T-helper 1 cell treated with Interleukin-12 subunit alpha and Interleukin-12 subunit beta and Interleukin-4 antibody, amounts not matched to agents 30 μg/mL and 1 μg/mL, for 36 hours (primary cell): ENCODE results near the gene GUCY2C.
"Not testable (repeated sequence)": the region's sequence is repeated elsewhere in the genome, so short reads cannot be mapped to it uniquely, and the experiment has no call there.

Source experiments
- H3K27ac Mint-ChIP-seq: one replicate; pipeline ENCODE4 v1.8.0; 2021; ENCODE audit warnings: mild to moderate bottlenecking, mixed read lengths
- H3K27me3 Mint-ChIP-seq: one replicate; pipeline ENCODE4 v1.8.0; 2021; ENCODE audit warnings: low read depth, mixed read lengths
- H3K36me3 Mint-ChIP-seq: one replicate; pipeline ENCODE4 v1.8.0; 2021; ENCODE audit warnings: low read depth, mixed read lengths
- H3K4me1 Mint-ChIP-seq: one replicate; pipeline ENCODE4 v1.8.0; 2021; ENCODE audit warnings: low read depth, mixed read lengths
- H3K4me3 Mint-ChIP-seq: one replicate; pipeline ENCODE4 v1.8.0; 2021; ENCODE audit warnings: mild to moderate bottlenecking, moderate library complexity, mixed read lengths
- H3K9me3 Mint-ChIP-seq: one replicate; pipeline ENCODE4 v1.8.0; 2021; ENCODE audit warnings: mixed read lengths

The GUCY2C gene

GRCh38 chr12:14695715-14696141 is 671 bp downstream of the GUCY2C start:
- peaks cover 4% of the 10 kb centered on the region for H3K27me3 Mint-ChIP-seq

GRCh38 chr12:14694970-14695369 is 1.4 kb downstream of the GUCY2C start:
- no peak overlapping the region for H3K4me3 Mint-ChIP-seq
- no peak overlapping the region for H3K27ac Mint-ChIP-seq
- no peaks in the 10 kb centered on the region for H3K9me3 Mint-ChIP-seq
- H3K36me3 Mint-ChIP-seq, result no peaks in the 10 kb centered on the region
- H3K27me3 Mint-ChIP-seq, result peaks cover 4% of the 10 kb centered on the region
- no peaks in the 10 kb centered on the region for H3K4me1 Mint-ChIP-seq

More at GRCh38 chr12:14695715-14696141, 671 bp downstream of the GUCY2C start:
- Mint-ChIP-seq H3K27ac (no peak overlapping the region), H3K4me3 (no peak overlapping the region), H3K9me3 (no peaks in the 10 kb centered on the region), H3K36me3 (no peaks in the 10 kb centered on the region), H3K4me1 (no peaks in the 10 kb centered on the region)

DNA sequence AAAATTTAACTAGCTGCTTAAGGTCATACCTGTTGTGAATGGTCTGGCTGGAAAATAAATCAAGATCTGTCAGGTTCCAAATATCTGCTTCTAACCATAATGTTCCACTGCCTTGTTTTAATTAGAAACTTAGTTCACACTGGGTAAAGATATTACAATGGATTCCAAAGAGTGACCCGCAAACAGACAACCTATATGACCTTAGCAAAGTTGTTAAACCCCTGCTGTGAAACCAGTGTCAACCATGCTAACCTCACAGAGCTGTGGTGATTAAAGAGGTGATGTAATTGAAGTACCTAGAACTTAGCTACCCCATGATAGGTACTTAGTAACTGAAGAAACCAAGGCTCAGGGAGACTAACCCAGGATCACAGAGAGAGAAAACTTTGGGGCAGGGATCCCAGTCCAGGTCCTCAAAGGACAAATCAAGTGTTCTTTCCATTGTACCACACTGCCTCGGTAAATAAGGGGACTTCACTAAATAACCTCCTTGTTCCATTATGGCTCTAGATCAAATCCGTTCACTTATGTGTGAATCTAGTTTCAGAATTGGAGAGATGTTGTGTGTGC is 2.2 kb downstream of the GUCY2C start:
- Mint-ChIP-seq H3K36me3 (no peaks in the 10 kb centered on the region), H3K4me1 (no peaks in the 10 kb centered on the region), H3K27me3 (peaks cover 4% of the 10 kb centered on the region), H3K9me3 (no peaks in the 10 kb centered on the region), H3K4me3 (no peak overlapping the region), H3K27ac (no peak overlapping the region)

DNA sequence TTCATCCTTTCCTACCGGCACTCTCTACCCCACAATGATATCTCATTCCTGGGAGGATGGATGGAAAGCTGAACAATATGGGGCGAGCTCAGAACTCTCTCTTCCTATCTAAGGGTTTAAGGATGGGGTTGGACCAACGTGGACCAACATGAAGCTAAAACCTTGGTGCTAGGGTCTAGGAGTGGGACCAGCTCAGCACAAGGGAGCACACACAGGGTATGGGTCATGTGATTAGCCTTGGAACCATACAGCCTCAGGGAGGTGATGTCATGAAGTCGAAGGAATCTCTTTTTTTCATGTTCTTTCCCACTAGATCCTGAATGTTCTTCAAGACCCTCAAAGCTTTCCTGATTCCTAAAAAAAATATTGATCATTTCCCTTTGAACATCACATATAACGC is 3.3 kb downstream of the GUCY2C start:
- Mint-ChIP-seq H3K4me3 (no peak overlapping the region), H3K4me1 (no peaks in the 10 kb centered on the region), H3K27me3 (no peaks in the 10 kb centered on the region), H3K36me3 (no peaks in the 10 kb centered on the region), H3K9me3 (no peaks in the 10 kb centered on the region), H3K27ac (no peak overlapping the region)

- no peak overlapping the region for H3K27ac Mint-ChIP-seq
- no peaks in the 10 kb centered on the region for H3K9me3 Mint-ChIP-seq
- no peaks in the 10 kb centered on the region for H3K36me3 Mint-ChIP-seq
- H3K27me3 Mint-ChIP-seq, result no peaks in the 10 kb centered on the region
- H3K4me1 Mint-ChIP-seq, result no peaks in the 10 kb centered on the region
- H3K4me3 Mint-ChIP-seq, result no peak overlapping the region
Measured at GRCh38 chr12:14691560-14691959, 4.8 kb downstream of the GUCY2C start.

GRCh38 chr12:14689996-14690395 is 6.4 kb downstream of the GUCY2C start:
- H3K4me1 Mint-ChIP-seq, result no peaks in the 10 kb centered on the region
- no peaks in the 10 kb centered on the region for H3K27me3 Mint-ChIP-seq
- H3K27ac Mint-ChIP-seq, result no peak overlapping the region
- no peaks in the 10 kb centered on the region for H3K36me3 Mint-ChIP-seq
- no peaks in the 10 kb centered on the region for H3K9me3 Mint-ChIP-seq
- H3K4me3 Mint-ChIP-seq, result no peak overlapping the region

DNA sequence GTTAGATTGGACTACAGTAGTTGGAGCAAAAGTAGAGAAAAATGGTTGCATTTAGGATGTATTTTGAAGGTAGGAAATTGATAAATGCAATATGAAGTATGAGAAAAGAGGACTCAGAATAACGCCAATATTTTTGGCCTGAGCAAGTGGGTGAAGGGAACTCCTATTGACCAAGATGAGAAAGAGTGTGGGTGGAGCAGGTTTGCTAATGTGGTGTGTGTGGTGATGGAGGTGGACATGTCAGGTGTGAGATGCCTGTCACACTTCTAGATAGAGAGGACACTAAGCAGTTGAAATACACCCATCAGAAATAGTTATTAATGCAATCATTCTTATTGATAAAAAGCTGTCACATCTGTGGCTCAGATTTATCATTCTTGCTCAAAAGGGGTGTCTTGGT is 7.3 kb downstream of the GUCY2C start:
- Mint-ChIP-seq H3K4me3 (no peak overlapping the region), H3K27me3 (no peaks in the 10 kb centered on the region), H3K9me3 (no peaks in the 10 kb centered on the region), H3K36me3 (no peaks in the 10 kb centered on the region), H3K4me1 (no peaks in the 10 kb centered on the region), H3K27ac (no peak overlapping the region)

GRCh38 chr12:14682231-14682630 is 14.2 kb downstream of the GUCY2C start:
- not testable (repeated sequence) for H3K9me3 Mint-ChIP-seq

DNA sequence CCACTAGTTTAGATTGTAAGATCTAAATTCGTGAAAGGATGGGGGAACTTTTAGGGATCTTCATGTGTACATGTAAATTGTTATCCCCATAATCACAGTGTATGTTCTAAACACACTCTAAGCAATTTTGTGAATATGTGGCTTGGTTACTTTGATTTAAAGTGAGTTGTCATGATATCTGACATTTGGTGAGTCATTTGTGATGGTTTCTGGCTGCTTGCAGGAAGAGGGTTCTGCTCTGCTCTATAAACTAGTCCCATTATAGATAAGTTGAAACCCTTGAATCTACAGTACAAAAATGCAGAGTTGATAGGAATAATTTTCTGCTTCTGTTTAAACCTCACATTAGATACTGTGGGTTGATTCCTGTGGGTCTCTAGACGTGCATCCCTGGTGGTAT is 14.8 kb downstream of the GUCY2C start:
- Mint-ChIP-seq H3K27me3 (no peaks in the 10 kb centered on the region), H3K36me3 (no peaks in the 10 kb centered on the region), H3K4me3 (no peak overlapping the region), H3K9me3 (no peaks in the 10 kb centered on the region), H3K4me1 (peaks cover 2% of the 10 kb centered on the region), H3K27ac (no peak overlapping the region)

More at GRCh38 chr12:14682231-14682630, 14.2 kb downstream of the GUCY2C start:
- H3K36me3 Mint-ChIP-seq, H3K4me3 Mint-ChIP-seq, H3K4me1 Mint-ChIP-seq, H3K27me3 Mint-ChIP-seq, H3K27ac Mint-ChIP-seq: not testable (repeated sequence)

GRCh38 chr12:14681190-14681589 is 15.2 kb downstream of the GUCY2C start:
- no peaks in the 10 kb centered on the region for H3K9me3 Mint-ChIP-seq
- no peak overlapping the region for H3K27ac Mint-ChIP-seq
- H3K36me3 Mint-ChIP-seq, result no peaks in the 10 kb centered on the region
- peaks cover 2% of the 10 kb centered on the region for H3K4me1 Mint-ChIP-seq
- no peak overlapping the region for H3K4me3 Mint-ChIP-seq
- no peaks in the 10 kb centered on the region for H3K27me3 Mint-ChIP-seq

DNA sequence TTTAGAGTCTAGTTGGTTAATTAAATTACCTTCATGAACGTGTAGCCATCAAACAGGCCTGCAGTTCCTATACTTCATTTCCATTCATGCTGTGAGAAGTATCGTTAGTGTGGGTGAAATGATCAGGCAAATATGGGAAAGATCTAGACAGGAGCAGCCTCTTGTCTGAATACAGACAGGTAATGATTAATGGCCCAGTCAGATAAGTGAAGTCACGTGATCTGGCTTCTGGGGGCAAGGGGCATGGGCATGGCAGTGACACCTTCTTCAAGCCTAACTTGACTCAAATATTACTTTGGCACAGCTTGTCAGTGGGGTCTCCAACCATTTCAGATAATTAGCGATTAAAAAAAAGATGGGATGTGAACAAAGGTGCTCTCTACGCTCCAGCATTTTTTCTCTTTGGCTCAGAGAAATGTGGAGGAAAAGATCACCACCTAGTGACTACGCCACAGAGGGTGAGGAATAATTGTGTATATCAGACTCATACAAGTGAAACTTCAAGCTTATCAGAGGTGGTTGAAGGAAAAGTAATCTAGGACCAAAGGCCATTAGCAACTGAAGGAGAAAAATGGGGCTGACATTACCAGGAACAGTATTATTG is 17.8 kb downstream of the GUCY2C start:
- H3K27me3 Mint-ChIP-seq, result peaks cover 4% of the 10 kb centered on the region
- H3K4me1 Mint-ChIP-seq, result peaks cover 2% of the 10 kb centered on the region
- H3K9me3 Mint-ChIP-seq, result no peaks in the 10 kb centered on the region
- H3K27ac Mint-ChIP-seq, result no peak overlapping the region
- no peak overlapping the region for H3K4me3 Mint-ChIP-seq
- no peaks in the 10 kb centered on the region for H3K36me3 Mint-ChIP-seq

DNA sequence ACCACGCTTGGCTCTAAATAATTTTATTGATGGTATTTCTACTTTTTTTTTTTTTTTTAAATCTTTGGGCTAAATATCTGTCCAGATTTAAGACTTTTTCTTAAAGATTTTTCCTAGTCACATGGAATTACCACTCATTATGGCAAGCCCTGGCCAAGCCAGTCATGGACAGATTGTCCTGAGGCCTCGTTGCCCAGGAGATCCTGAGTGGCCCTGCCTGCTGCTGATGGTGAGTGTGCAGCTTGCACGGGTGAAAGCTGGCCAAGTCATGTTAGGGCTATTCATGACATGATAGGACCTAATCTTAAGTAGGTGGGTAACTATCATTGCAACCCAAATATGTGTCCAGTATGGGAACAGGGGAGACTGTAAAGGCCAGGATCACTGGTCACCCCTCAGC is 27.8 kb downstream of the GUCY2C start:
- peaks cover 6% of the 10 kb centered on the region for H3K4me1 Mint-ChIP-seq
- no peak overlapping the region for H3K4me3 Mint-ChIP-seq
- H3K27ac Mint-ChIP-seq, result no peak overlapping the region
- peaks cover 11% of the 10 kb centered on the region for H3K27me3 Mint-ChIP-seq
- no peaks in the 10 kb centered on the region for H3K9me3 Mint-ChIP-seq
- no peaks in the 10 kb centered on the region for H3K36me3 Mint-ChIP-seq

- Mint-ChIP-seq H3K36me3 (no peaks in the 10 kb centered on the region), H3K27me3 (peaks cover 10% of the 10 kb centered on the region), H3K4me1 (peaks cover 6% of the 10 kb centered on the region), H3K27ac (no peak overlapping the region), H3K4me3 (no peak overlapping the region), H3K9me3 (no peaks in the 10 kb centered on the region)
Measured at GRCh38 chr12:14665354-14666348, 30.7 kb downstream of the GUCY2C start.

DNA sequence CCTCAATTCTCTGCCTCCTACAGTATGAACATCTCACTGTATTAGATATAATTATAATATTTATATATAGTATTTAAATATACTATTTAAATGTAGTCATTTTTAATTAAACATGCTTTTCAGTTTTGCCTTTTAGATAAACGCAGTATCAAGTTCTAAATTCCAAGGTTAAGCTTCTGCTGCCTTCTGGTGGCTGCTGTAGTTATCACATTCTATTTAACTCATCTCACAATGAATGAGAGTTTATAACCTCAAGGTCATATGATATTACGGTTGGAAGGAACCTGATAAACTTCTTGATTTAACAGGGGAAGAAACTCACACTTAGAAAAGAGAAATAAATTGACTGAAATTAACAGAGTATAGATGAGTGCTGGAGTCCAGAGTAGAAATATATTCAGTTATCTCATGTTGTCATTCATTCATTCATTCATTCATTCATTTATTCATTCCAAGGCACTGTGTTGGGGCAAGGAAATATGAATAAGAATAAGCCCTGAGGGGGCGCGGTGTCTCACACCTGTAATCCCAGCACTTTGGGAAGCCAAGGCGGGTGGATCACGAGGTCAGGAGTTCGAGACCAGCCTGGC is 31.9 kb downstream of the GUCY2C start:
- Mint-ChIP-seq H3K27me3 (peaks cover 9% of the 10 kb centered on the region), H3K9me3 (no peaks in the 10 kb centered on the region), H3K36me3 (no peaks in the 10 kb centered on the region), H3K27ac (no peak overlapping the region), H3K4me1 (peaks cover 6% of the 10 kb centered on the region), H3K4me3 (no peak overlapping the region)
